MM.1S (cell line): ENCODE measurements around the gene SPDYE3.

Experiments used
- DNase-seq: peaks from one replicate; pipeline ENCODE4 v3.0.0-alpha.2; 2015
- H2AFZ ChIP-seq: fragments of 300-600 bp; sonication (generic); 2 replicates; pipeline ENCODE4 v1.6.0; 2016; ENCODE audit warnings: antibody characterized with exemption, low read length
- H3F3A ChIP-seq: fragments of 300-600 bp; sonication (generic); 2 replicates; pipeline ENCODE4 v1.6.1; 2016; ENCODE audit warnings: mild to moderate bottlenecking, antibody characterized with exemption, low read length, moderate library complexity, mixed read lengths; ENCODE audit not compliant: insufficient read depth
- H3K27ac ChIP-seq: fragments of 300-600 bp; sonication (generic); 2 replicates; pipeline ENCODE4 v1.5.1; 2016; ENCODE audit warnings: mild to moderate bottlenecking, low read length
- H3K27me3 ChIP-seq: fragments of 300-600 bp; sonication (generic); replicated peaks from 2 replicates; pipeline ENCODE4 v1.6.0; 2016; ENCODE audit warnings: low read length; ENCODE audit not compliant: insufficient read depth
- H3K36me3 ChIP-seq: fragments of 300-600 bp; sonication (generic); replicated peaks from 2 replicates; pipeline ENCODE4 v1.6.1; 2016; ENCODE audit warnings: mild to moderate bottlenecking, low read length, mixed read lengths; ENCODE audit not compliant: insufficient read depth
- H3K4me1 ChIP-seq: fragments of 300-600 bp; sonication (generic); 2 replicates; pipeline ENCODE4 v1.6.1; 2016; ENCODE audit warnings: low read length, mixed read lengths
- H3K4me2 ChIP-seq: fragments of 300-600 bp; sonication (generic); 2 replicates; pipeline ENCODE4 v1.6.0; 2016; ENCODE audit warnings: low read depth, low read length
- H3K4me3 ChIP-seq: fragments of 300-600 bp; sonication (generic); 2 replicates; pipeline ENCODE4 v1.5.1; 2016; ENCODE audit warnings: low read length, mixed read lengths
- H3K79me2 ChIP-seq: fragments of 300-600 bp; sonication (generic); 2 replicates; pipeline ENCODE4 v1.6.1; 2016; ENCODE audit warnings: mixed run types, low read length, mixed read lengths
- H3K9ac ChIP-seq: fragments of 300-600 bp; sonication (generic); 2 replicates; pipeline ENCODE4 v1.6.1; 2016; ENCODE audit warnings: low read length, mixed read lengths
- H3K9me2 ChIP-seq: fragments of 300-600 bp; sonication (generic); replicated peaks from 2 replicates; pipeline ENCODE4 v1.6.1; 2016; ENCODE audit warnings: mild to moderate bottlenecking, low read length, mixed read lengths; ENCODE audit not compliant: insufficient read depth
- H3K9me3 ChIP-seq: fragments of 300-600 bp; sonication (generic); replicated peaks from 2 replicates; pipeline ENCODE4 v1.6.1; 2016; ENCODE audit warnings: mild to moderate bottlenecking, low read length, mixed read lengths; ENCODE audit not compliant: insufficient read depth
- H4K20me1 ChIP-seq: fragments of 300-600 bp; sonication (generic); 2 replicates; pipeline ENCODE4 v1.6.1; 2016; ENCODE audit warnings: mild to moderate bottlenecking, low read length, moderate library complexity, mixed read lengths; ENCODE audit not compliant: insufficient read depth
- CTCF ChIP-seq: fragments of 300-600 bp; sonication (generic); IDR thresholded peaks from 2 replicates; pipeline ENCODE4 v1.5.1; 2016; ENCODE audit warnings: antibody characterized with exemption, low read length, mixed read lengths
- EZH2 ChIP-seq: fragments of 300-600 bp; sonication (generic); optimal IDR thresholded peaks from 2 replicates; pipeline ENCODE3; 2017; ENCODE audit warnings: low read depth, mild to moderate bottlenecking, antibody characterized with exemption, low read length, mixed read lengths
- EZH2phosphoT487 ChIP-seq: fragments of 300-600 bp; sonication (generic); IDR thresholded peaks from 2 replicates; pipeline ENCODE4 v1.6.1; 2018; ENCODE audit warnings: antibody characterized with exemption, low read length

The SPDYE3 gene

GRCh38 chr7:100366411-100367250 is 59.1 kb downstream of the SPDYE3 start:
- no peaks in the 10 kb centered on the region for H3K9me2 ChIP-seq
- peak overlapping the region; percentile 95 for H3K27ac ChIP-seq
- peak overlapping the region; percentile 0; the same call in 1 of the 2 replicates for H3K4me3 ChIP-seq
- DNase-seq = no peak
- H3K4me2 ChIP-seq = peak overlapping the region; percentile 76; the same call in 1 of the 2 replicates
- H3K36me3 ChIP-seq = no peaks in the 10 kb centered on the region
- TF ChIP-seq CTCF = no peak
- no peak for TF ChIP-seq EZH2phosphoT487
- TF ChIP-seq EZH2 = no peak
- peaks cover 56% of the 10 kb centered on the region for H3F3A ChIP-seq
- no peaks in the 10 kb centered on the region for H3K27me3 ChIP-seq
- no peaks in the 10 kb centered on the region for H3K9me3 ChIP-seq
- H2AFZ ChIP-seq = no peak overlapping the region
- H3K4me1 ChIP-seq = peaks cover 36% of the 10 kb centered on the region
- H3K79me2 ChIP-seq = 0 out of 2 replicates have a peak, but pooled peaks cover 4% of the 10 kb centered on the region
- no peaks in the 10 kb centered on the region for H4K20me1 ChIP-seq
- peak overlapping the region; percentile 76 for H3K9ac ChIP-seq

- peaks cover 56% of the 10 kb centered on the region for H3F3A ChIP-seq
- no peak for TF ChIP-seq EZH2
- TF ChIP-seq CTCF = no peak
- no peak for TF ChIP-seq EZH2phosphoT487
- H3K27me3 ChIP-seq = no peaks in the 10 kb centered on the region
- H3K4me2 ChIP-seq = no peak overlapping the region
- no peaks in the 10 kb centered on the region for H3K36me3 ChIP-seq
- H2AFZ ChIP-seq = no peak overlapping the region
- H3K27ac ChIP-seq = no peak overlapping the region
- peaks cover 36% of the 10 kb centered on the region for H3K4me1 ChIP-seq
- H3K9me2 ChIP-seq = no peaks in the 10 kb centered on the region
- no peaks in the 10 kb centered on the region for H3K9me3 ChIP-seq
- no peaks in the 10 kb centered on the region for H4K20me1 ChIP-seq
- H3K79me2 ChIP-seq = 0 out of 2 replicates have a peak, but pooled peaks cover 4% of the 10 kb centered on the region
- no peak overlapping the region for H3K4me3 ChIP-seq
- H3K9ac ChIP-seq = no peak overlapping the region
- DNase-seq = no peak
Measured at GRCh38 chr7:100367251-100367620, 59.7 kb downstream of the SPDYE3 start.

- Histone ChIP-seq H3K4me2 (no peak overlapping the region), H3K36me3 (no peaks in the 10 kb centered on the region), H3K4me3 (no peak overlapping the region), H3K27ac (peak overlapping the region; percentile 88; the same call in 1 of the 2 replicates), H3K9ac (no peak overlapping the region), H4K20me1 (no peaks in the 10 kb centered on the region), H2AFZ (no peak overlapping the region), H3K79me2 (0 out of 2 replicates have a peak, but pooled peaks cover 4% of the 10 kb centered on the region), H3K9me2 (no peaks in the 10 kb centered on the region), H3K4me1 (peaks cover 36% of the 10 kb centered on the region), H3F3A (peaks cover 56% of the 10 kb centered on the region), H3K9me3 (no peaks in the 10 kb centered on the region), H3K27me3 (no peaks in the 10 kb centered on the region)
- TF ChIP-seq EZH2phosphoT487 (no peak), EZH2 (no peak), CTCF (no peak)
- no peak for DNase-seq
Measured at GRCh38 chr7:100367676-100368613, 60.4 kb downstream of the SPDYE3 start.
